Fibroblast of lung (primary cell): ENCODE results near the gene SCYGR4.

Experiments
- CTCF ChIP-seq, 2 donors: IDR thresholded peaks in 1 of 2; conservative IDR thresholded peaks in 1 of 2; 1 replicate in 1 of 2; 2 replicates in 1 of 2; pipeline ENCODE4 v1.5.1; 2011 to 2012; ENCODE audit warnings: low read length in 2 of 2, control low read depth in 1 of 2, inconsistent platforms in 1 of 2, low read depth in 1 of 2, mild to moderate bottlenecking in 1 of 2
- EZH2 ChIP-seq: IDR thresholded peaks from 2 replicates; pipeline ENCODE4 v1.5.1; 2012; ENCODE audit warnings: low read length, control low read depth, mild to moderate bottlenecking; ENCODE audit errors: missing control alignments

DNA sequence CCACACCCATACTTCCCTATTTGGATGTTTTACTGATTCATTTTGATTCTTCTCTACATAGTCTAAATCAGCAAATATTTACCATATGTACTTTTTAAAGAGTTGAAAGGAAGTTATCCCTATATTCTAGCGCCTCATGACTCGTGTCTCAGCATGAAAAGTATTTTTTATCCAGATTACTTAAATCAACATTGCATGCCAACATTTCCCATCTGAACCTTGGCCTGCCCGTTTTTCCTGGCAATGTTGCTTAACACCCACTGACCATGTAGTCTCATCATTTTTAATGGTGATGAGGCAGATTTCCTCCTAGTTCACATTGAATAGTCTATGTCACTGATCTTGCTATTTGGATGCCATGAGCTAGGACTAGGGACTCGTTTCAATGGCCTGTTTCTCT, 36.1 kb downstream of the SCYGR4 start:
- TF ChIP-seq CTCF (conservative IDR thresholded peaks at IDR 0.05 in 1 of 2, IDR thresholded peaks at IDR 0.05 in 1 of 2; ENCODE audit: low read depth in 1 of 2, low read length in 2 of 2) (no peak), EZH2 (no peak)
